HG02610 (cell line): ENCODE data around the gene SNAP23.
A peak's percentile ranks its signal among the peaks of the same experiment; 100 is the strongest.

Experiments used
- ATAC-seq: cut with Tn5 transposase; IDR thresholded peaks from one replicate; pipeline ENCODE4 v1.9.1; 2021; ENCODE audit warnings: mild to moderate bottlenecking, moderate library complexity; ENCODE audit not compliant: unreplicated experiment

SNAP23 gene

GRCh38 chr15:42494998-42495360, 455 bp upstream of the SNAP23 start:
- no peak for ATAC-seq

GRCh38 chr15:42498212-42499068, 3.0 kb downstream of the SNAP23 start:
- ATAC-seq = no peak

- ATAC-seq = no peak
Measured at GRCh38 chr15:42499858-42500609, 4.6 kb downstream of the SNAP23 start.

GRCh38 chr15:42502477-42502876, 7.0 kb downstream of the SNAP23 start:
- no peak for ATAC-seq

GRCh38 chr15:42503825-42504224, 8.4 kb downstream of the SNAP23 start:
- no peak for ATAC-seq

GRCh38 chr15:42504631-42505030, 9.2 kb downstream of the SNAP23 start:
- no peak for ATAC-seq

GRCh38 chr15:42507514-42507913, 12.1 kb downstream of the SNAP23 start:
- ATAC-seq = no peak

- ATAC-seq = no peak
Measured at GRCh38 chr15:42508263-42508690, 12.8 kb downstream of the SNAP23 start.

GRCh38 chr15:42510258-42511006, 15.0 kb downstream of the SNAP23 start:
- no peak for ATAC-seq

- ATAC-seq = no peak
Measured at GRCh38 chr15:42511007-42511391, 15.6 kb downstream of the SNAP23 start.

GRCh38 chr15:42523331-42523730, 27.9 kb downstream of the SNAP23 start:
- ATAC-seq = no peak

GRCh38 chr15:42528970-42529369, 33.5 kb downstream of the SNAP23 start:
- ATAC-seq = no peak

- ATAC-seq = no peak
Measured at GRCh38 chr15:42533246-42533645, 37.8 kb downstream of the SNAP23 start.

- ATAC-seq = no peak
Measured at GRCh38 chr15:42544853-42545629, 49.6 kb downstream of the SNAP23 start.

- ATAC-seq = no peak
Measured at GRCh38 chr15:42547918-42548248, 52.4 kb downstream of the SNAP23 start.

- peak; percentile 80 for ATAC-seq
Measured at GRCh38 chr15:42548249-42549031, 53.0 kb downstream of the SNAP23 start, which contains the start of the genes HAUS2 and LRRC57. Gene HAUS2 (plus strand): TSS chr15:42548838. CDS start chr15:42548873, 35 bp downstream. Gene LRRC57 (minus strand): TSS chr15:42548793. CDS start chr15:42548434, 359 bp downstream.

- ATAC-seq = peak; percentile 20
Measured at GRCh38 chr15:42549032-42549491, 53.6 kb downstream of the SNAP23 start.

- ATAC-seq = no peak
Measured at GRCh38 chr15:42549741-42550392, 54.4 kb downstream of the SNAP23 start.

- no peak for ATAC-seq
Measured at GRCh38 chr15:42553554-42553953, 58.1 kb downstream of the SNAP23 start.
